GM12892 (cell line): Measurements from ENCODE around the gene KIF23.

Experiments used
- DNase-seq: peaks from one replicate; pipeline ENCODE4 v3.0.0; 2011; ENCODE audit not compliant: insufficient read length
- FAIRE-seq: peaks from 2 replicates; lab custom pipeline; 2011; peaks lifted over from hg19 to GRCh38; lab: Jason Lieb, UNC
- POLR2A ChIP-seq: IDR thresholded peaks from 2 replicates; pipeline ENCODE4 v1.6.1; 2011; ENCODE audit warnings: low read depth, low read length, control low read depth
- POLR2AphosphoS5 ChIP-seq: IDR thresholded peaks from 2 replicates; pipeline ENCODE4 v1.6.1; 2011; ENCODE audit warnings: low read depth, low read length, control low read depth
- TAF1 ChIP-seq: IDR thresholded peaks from 2 replicates; pipeline ENCODE4 v1.6.1; 2011; ENCODE audit warnings: low read depth, mild to moderate bottlenecking, control low read depth, low read length, borderline replicate concordance

The KIF23 gene

GRCh38 chr15:69398491-69398891 lies 15.7 kb upstream of the KIF23 start:
- TF ChIP-seq POLR2AphosphoS5 (no peak), TAF1 (no peak), POLR2A (no peak)
- FAIRE-seq (no peak), DNase-seq (no peak)

DNA sequence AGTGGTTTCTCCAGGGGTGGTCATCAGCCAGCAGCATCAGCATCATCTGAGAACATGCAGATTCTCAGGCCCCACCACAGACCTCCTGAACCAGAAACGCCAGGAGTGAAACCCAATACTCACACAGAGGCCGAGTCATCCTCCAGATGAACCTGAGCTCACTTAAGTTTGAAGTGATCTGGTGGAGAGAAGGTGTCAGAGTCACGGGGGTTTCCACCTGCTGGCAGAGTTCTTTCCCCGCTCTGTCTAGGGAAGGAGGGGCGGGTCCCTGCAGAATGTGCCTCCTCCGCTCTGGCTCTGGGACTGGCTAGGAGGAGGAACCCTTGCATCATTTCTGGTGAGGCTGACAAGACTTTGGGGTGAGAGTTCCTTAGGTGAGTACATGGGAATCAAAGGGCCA lies 13.3 kb upstream of the KIF23 start:
- no peak for DNase-seq
- TF ChIP-seq TAF1 (no peak), POLR2AphosphoS5 (no peak), POLR2A (no peak)
- no peak for FAIRE-seq

DNA sequence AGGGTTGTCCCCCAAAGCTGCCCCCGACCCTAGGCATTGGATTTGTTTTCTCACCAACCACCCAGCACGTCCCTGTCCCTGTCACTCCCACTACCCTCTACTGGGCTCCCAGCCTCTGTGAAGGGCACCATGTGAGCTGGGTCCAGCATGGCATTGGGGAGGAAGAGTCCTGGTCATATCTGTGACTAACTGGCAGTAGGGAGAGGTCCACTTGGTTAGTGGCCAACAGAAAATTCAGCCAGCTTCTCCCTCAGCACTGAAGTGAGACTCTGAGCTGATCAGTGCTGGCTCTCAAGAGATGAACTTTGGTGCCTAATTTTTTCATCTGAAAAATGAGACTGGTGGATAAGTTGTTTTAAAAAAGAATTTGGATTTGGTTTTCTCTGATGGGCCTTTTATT lies 11.3 kb upstream of the KIF23 start:
- FAIRE-seq (no peak), DNase-seq (no peak)
- no peak for TF ChIP-seq POLR2A
- TF ChIP-seq TAF1, result no peak
- no peak for TF ChIP-seq POLR2AphosphoS5

- DNase-seq, result no peak
- no peak for FAIRE-seq
- no peak for TF ChIP-seq TAF1
- TF ChIP-seq POLR2A, result no peak
- no peak for TF ChIP-seq POLR2AphosphoS5
Measured at GRCh38 chr15:69403594-69403993, 10.6 kb upstream of the KIF23 start.

GRCh38 chr15:69405110-69405509 lies 9.0 kb upstream of the KIF23 start:
- DNase-seq (no peak), FAIRE-seq (no peak)
- TF ChIP-seq POLR2A (no peak), POLR2AphosphoS5 (no peak), TAF1 (no peak)

DNA sequence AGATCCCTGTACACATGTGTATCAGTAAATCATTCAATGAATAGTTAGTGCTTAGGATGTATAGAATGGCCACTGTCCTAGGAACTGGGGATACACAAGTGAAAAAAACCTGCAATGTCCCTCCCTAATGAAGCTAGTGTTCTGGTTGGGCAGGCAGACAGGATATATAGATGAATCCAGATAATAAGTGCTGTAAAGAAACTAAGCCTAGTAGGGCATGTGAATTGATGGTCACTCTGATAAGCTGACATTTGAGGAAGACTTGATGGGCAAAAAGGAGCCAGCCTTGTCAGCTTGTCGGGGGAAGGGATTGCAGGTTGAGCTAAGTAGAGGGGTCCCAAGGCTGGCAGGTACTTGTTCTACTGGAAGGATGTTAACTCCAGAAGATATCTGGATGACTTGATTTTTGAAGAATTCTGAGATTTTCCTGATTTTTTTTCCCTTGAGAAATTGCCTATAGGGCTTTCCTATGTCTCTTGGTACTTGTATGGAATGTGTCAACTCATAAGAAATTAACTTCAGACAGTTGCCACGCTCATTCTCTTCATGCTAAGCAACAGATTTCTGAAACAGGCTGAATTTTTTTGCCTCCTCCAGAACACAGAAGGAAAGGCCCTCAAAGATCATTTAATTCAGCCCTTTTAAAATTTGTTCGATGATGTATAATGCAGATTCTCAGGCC lies 6.3 kb upstream of the KIF23 start:
- TF ChIP-seq TAF1 (no peak), POLR2AphosphoS5 (no peak), POLR2A (no peak)
- FAIRE-seq, result no peak
- DNase-seq, result no peak

DNA sequence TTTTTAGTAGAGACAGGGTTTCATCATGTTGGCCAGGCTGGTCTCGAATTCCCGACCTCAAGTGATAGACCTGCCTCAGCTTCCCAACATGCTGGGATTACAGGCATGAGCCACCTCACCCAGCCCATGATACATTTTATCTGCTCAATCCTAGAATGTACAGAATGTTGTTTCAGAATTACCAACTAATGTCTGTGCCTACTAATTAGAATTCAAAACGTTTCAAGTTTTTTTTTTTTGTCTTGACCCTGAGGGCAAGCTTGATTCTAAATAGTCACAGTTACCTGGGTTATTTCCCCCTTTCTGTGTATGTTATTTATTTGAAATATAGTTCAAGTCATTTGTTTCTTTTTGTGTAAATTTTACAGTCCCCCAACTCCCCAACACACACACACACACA lies 5.3 kb upstream of the KIF23 start:
- no peak for FAIRE-seq
- no peak for DNase-seq
- no peak for TF ChIP-seq POLR2AphosphoS5
- TF ChIP-seq TAF1, result no peak
- TF ChIP-seq POLR2A, result no peak

DNA sequence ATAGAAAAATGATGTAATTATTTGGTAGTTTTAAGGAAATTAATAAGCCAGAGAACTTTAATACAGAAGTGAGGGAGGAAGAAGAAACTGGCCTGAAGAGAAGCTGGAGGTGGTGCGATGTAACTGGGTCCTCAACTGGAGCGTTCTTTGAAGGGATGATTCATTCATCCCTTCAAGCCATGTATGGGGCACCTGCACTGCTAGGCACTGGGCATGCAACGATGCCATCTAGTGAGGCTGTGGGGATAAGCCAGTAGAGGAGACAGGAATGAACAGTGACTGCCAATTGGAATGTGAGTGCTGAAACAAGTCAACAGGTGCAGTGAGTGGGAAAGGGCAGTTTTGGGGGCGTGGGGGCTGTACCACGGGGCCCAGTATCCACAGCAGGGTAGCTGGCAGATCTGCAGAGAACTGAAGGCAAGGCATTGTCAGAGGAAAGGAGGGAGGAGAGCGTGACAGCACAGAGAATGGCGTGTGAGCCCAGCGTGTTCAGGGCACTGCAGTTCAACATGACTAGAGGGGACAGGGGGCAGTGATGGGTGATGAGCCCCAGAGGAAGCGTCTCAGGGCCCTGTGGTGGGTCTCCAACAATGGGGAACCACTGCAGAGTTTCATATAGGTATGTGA lies 3.8 kb upstream of the KIF23 start:
- peak; percentile 65 for FAIRE-seq
- DNase-seq, result no peak
- TF ChIP-seq TAF1, result no peak

DNA sequence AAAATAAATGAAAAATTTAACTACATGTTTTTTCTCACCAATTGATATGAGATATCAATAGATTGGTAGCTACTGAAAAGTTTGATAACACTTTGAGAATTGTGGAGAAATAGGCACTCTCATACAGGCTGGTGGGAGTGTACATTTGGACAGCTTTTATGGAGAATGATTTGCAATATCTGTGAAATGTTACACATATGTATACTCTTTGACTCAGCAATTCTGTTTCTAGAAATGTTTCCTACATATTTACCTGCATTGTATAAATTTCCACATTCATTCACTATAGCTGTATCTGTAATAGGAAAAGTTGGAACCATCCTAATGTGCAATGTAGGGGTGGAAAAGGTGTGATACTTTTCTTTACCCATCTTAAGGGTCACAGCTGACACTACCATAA lies 1.9 kb upstream of the KIF23 start:
- FAIRE-seq, result no peak
- TF ChIP-seq POLR2A (no peak), TAF1 (no peak)
- no peak for DNase-seq

DNA sequence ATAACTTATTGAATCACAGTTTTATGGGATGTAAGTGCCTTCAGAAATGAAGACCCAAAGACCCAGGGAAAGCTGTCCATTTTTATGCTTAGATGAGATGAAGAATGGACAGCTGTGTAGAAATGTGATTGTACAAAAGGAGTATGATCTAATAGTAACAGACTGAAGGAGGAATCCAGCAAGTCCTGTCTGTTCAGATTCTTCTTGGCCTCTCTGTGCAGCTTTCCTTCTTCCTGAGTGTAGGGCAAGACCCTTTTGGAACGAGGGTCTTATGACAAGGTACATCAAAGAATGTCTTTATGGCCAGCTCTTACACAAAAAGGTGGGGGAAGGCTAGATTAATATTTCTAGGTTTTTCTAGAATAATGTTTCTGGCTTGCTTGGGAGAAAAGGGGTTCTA lies 1.4 kb upstream of the KIF23 start:
- no peak for FAIRE-seq
- TF ChIP-seq POLR2A (no peak), POLR2AphosphoS5 (no peak), TAF1 (no peak)
- no peak for DNase-seq

DNA sequence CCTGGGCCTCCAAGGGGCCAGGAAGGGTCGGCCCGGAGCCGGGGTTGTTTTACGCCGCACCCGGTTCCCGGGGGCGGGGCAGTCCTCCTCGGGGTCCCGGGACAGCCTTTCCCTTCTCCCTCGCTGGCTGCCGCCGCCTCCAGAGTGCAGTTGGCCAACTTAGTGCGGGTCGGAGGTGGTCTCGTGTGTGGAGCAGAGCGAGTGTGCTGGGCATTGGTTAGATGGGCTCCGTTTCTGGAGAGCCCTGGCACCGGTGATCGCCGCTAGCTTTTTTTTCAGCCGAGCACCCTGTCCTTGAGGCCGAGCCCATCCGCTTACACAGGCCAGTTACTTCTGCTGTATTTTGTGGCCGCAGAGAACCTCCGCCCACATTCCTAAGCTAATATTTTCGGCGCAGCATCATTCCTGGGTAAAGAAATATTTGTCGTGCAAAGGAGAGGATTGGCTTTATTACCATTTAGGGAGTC lies 585 bp downstream of the KIF23 start:
- DNase-seq, result no peak

GRCh38 chr15:69415381-69415780 lies 1.2 kb downstream of the KIF23 start:
- FAIRE-seq, result no peak
- DNase-seq, result no peak
- TF ChIP-seq POLR2AphosphoS5 (no peak), POLR2A (no peak), TAF1 (no peak)

More for the DNA sequence above, 585 bp downstream of the KIF23 start:
- no peak for FAIRE-seq
- TF ChIP-seq POLR2A (no peak; the same call in 1 of the 2 replicates), TAF1 (no peak), POLR2AphosphoS5 (no peak)

GRCh38 chr15:69417581-69417980 lies 3.4 kb downstream of the KIF23 start:
- no peak for DNase-seq
- FAIRE-seq, result no peak
- TF ChIP-seq TAF1 (no peak), POLR2AphosphoS5 (no peak), POLR2A (no peak)
